ENCODE data around the gene PNMA8C.
"Not testable (repeated sequence)": the region's sequence is repeated elsewhere in the genome, so short reads cannot be mapped to it uniquely, and the experiment has no call there.

PNMA8C gene

DNA sequence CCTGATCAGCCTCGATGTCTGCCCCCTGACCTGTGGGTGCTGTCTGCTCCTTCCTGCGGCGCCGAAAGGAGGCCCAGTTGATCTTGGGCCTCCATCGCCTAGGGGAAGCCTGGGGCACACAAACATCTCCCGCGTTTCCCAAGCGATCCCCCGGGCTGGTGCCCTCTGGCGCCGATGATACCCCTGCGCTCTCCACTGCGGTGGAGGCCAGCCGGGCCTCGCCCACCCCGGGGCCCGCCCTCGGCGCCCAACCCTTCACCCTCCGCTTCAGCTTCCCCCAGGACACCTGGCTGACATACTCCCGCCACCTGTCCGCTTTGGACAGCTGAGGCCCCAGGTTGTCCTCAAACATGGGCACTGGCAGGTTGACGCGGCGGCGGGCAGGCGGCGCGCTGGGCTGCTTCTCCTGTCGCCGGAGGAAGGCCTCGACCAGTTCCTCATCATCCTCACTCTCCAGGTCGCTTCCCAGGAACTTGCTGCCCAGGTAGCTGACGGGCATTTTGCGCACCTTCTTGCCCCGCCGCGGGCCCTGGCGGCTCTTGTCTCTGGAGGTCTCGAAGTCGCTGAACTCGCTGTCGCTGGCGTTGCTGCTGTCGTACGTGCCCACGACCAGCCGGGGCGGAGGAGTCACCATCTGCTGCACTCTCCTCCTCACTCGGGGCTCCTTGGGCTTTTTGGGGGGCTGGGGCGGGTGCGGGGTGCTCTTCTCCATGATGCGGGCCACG is 16.6 kb downstream of the PNMA8C start:
- no peak for DNase-seq

DNA sequence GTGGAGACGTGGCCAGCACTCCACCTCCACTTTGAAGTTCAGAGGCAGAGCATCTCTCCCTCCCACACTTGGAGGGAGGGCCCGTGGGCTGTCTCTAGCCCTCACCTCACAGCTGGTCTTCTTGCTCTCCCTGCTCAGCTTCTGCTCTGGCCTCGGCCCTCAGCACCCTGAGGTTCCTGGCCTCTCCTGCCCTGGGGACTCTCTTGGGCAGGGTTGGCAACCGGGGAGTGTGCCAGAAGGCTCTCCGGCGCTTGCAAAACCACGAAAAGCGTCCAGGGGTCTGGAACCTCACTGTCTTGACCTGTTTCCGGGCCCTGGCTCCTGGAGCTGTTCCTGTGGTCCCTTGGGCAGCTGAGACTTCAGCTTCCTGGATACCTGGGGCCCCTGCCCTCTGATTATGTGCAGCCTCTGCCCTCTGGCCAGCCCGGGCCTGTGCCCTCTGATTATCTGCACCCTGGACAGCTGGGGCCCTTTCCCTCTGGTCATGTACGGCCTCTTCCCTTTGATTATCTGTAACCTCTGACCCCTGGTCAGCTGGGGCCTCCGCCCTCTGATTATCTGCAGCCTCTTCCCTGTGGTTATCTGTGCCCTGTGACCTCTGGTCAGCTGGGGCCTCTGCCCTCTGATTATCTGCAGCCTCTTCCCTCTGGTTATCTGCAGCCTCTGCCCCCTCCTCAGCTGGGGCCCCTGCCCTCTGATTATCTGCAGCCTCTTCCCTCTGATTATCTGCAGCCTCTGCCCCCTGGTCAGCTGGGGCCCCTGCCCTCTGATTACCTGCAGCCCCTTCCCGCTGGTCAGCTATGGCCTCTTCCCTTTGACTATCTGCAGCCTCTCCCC is 17.4 kb downstream of the PNMA8C start:
- no peak for DNase-seq

GRCh38 chr19:46410205-46411087 is 18.3 kb downstream of the PNMA8C start:
- DNase-seq = no peak

- no peak for DNase-seq
Observed at GRCh38 chr19:46409191-46409590, 19.5 kb downstream of the PNMA8C start.

DNA sequence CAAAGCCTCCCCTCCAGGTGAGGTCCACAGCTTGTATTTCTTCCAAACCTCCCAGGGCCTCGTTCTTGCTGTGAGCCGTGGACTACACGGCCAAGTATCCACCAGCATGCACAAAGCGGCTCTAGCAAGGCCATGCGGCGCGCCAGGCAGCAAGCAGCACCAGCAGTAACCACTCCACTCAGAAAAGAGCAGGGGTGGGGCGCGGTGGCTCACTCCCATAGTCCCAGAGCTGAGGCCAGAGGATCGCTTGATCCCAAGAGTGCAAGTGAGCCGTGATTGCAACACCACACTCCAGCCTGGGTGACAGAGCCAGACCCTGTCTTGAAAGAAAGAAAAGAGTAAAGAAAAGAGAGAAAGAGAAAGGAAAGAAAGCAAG is 20.1 kb downstream of the PNMA8C start:
- peak in 35 of 51 donors; percentile 5 to 78 (median 46) for DNase-seq

DNA sequence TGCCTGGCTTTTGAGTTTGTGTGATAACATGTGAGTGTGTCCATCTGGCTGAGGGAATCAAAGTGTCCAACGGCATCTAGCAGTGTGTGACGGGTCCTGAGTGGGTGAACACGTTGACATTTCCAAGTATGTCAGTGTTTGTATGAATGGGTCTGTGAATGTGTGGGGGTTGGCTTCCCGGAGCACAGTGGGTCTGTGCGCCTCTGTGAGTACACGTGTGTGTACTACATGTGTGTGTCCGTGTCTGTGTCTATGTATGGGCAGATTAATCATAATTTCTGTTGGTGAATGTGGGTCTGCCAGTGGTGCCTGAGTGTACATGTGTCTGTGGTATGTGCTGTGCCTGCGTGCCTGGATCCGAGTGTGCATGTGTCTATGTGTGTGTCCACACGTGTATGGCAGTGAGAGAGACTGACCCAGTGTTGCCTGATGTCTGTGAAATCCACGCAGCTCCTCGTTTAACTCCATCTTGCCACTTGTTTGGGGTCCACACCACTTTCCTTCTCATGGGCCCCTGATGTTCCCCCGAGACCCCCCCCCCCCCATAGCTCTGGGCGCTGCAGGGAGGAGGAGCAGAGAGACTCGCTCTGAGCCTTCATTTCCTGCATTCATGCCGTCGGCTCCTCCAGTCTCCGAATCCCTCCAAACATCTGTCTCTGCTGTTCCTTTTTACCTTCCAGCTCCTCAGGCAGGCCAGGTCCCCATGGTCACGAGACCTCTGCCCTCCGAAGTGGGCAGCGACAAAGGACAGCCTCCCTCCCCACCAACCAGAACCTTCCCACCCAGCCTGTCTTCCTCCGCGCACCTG is 20.7 kb downstream of the PNMA8C start:
- DNase-seq = no peak

- no peak for DNase-seq
Observed at GRCh38 chr19:46406976-46407375, 21.8 kb downstream of the PNMA8C start.

- DNase-seq = no peak
Observed at GRCh38 chr19:46404753-46405468, 23.8 kb downstream of the PNMA8C start.

DNA sequence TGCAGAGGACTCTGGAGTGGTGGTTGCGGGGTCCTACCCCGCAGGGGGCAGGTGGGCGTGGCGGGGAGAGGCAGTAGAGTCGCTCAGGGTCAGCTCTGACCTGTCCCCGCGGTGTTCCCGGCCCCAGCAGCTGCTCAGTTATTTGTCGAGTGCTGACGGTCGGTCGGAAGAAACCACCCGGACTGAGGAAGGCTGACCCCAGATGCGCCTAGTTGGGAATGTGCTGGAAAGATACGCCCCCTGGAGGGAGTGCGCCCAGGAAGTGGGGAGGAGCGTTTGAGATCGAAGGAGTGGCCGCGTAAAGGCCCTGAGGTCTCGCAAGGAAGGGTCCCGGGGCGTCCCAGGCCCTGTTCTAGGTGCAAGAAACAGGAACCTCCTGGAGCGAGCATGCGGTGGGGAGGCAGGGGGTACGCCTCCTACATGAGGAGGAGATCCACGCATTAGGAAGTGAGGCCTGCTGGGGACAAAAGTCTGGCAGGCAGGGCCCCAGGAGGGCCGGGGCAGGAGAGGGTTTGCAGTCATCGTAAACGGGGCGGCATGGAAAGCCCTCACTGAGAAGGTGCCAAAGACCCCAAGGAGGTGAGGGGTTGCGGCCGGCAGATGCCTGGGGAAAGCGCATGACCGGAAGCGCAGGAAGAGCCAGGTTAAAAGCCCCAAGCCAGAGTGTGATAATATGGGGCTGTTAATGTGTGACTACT is 24.5 kb downstream of the PNMA8C start:
- DNase-seq = peak in 16 of 51 donors; percentile 8 to 66 (median 35)

DNA sequence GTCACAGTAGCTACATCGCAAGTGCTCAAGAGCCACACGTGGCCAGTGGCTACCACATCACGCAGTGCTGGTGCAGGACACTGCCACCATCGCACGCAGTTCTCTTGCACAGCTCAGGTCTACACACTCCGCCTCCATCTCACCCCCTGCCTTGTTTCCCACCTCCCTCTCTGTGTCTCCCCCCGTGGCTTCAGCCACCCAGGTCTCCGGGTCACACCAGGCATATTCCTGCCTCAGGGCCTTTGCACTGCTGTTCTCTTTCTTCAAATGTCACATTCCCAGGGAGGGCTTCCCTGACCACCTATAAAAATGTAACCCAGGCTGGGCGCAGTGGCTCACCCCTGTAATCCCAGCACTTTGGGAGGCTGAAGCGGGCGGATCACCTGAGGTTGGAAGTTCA is 26.0 kb downstream of the PNMA8C start:
- DNase-seq = no peak

DNA sequence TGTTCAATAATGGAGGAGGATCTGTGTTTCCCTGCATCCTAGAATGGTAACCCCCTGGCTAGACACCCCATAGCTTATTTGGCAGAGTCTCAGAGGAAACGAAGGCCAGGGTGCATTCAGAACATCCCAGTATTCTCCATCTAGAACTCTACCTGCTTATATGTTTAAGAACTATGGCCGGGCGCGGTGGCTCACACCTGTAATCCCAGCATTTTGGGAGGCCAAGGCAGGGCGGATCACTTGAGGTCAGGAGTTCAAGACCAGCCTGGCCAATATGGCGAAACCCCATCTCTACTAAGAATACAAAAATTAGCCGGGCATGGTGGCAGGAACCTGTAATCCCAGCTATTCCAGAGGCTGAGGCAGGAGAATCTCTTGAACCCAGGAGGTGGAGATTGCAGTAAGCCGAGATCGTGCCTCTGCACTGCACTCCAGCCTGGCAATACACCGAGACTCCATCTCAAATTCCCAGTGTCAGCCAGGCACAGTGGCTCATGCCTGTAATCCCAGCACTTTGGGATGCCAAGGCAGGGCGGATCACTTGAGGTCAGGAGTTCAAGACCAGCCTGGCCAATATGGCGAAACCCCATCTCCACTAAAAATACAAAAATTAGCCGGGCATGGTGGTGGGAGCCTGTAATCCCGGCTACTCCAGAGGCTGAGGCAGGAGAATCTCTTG is 30.8 kb downstream of the PNMA8C start:
- not testable (repeated sequence) for DNase-seq

DNA sequence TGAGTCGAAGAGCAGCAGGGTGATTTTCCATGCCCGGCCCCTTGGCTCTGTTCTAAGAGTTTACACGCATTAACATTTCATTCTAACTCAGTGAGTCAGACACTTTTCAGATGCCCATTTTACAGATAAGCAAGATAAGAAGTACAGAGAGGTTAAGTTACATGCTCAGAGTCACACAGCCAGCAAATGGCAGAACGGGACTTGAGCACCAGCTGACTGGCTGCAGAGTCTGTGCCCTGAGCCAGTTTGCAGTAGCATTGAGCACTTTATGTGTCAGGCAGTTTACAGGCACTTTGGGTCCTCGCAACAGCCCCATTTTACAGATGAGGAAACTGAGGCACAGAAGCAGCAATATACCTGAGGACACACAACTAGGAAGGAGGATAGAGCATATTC is 34.3 kb downstream of the PNMA8C start:
- no peak for DNase-seq

DNA sequence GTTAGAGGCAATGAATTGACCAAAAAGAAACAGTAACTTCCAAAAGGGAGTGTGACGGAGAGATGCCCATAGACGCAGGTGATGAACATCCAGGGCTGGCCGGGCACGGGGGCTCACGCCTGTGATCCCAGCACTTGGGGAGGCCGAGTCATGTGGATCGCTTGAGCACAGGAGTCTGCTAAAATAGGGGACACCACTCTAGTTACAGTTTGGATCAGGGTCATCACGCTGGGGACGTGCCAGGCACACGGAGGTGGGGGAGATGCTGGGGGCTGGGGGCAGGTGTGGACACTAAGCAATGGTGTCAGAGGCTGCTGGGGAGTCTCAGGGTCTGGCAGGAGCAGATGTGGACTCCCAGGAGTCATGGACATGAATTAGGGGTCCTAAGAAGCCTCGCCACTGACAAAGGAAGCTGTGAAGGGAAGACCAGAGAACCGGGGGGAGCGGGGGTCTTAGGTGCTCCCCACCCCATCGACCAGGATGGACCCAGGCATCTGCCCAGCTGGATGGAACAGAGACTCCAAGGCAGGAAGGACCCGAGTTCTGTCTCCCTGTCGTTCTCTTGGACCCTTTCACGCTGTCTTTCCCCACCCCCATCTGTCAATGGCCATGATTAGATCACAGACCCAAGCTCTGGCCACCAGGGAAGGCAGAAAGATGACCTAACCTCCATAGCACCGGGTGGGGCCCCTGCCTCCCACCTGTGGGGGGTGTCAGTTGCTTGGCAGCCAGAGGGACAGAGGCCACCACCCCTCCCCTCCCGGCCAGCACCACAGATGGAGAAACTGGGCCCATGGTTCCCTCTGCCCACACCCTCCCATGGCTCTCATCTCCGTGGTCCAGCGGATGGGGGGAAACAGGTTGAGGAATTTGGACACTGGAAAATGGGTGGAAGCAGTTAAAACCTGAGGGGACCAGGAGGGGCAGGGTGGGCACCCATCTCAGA is 35.0 kb downstream of the PNMA8C start:
- no peak for DNase-seq

DNA sequence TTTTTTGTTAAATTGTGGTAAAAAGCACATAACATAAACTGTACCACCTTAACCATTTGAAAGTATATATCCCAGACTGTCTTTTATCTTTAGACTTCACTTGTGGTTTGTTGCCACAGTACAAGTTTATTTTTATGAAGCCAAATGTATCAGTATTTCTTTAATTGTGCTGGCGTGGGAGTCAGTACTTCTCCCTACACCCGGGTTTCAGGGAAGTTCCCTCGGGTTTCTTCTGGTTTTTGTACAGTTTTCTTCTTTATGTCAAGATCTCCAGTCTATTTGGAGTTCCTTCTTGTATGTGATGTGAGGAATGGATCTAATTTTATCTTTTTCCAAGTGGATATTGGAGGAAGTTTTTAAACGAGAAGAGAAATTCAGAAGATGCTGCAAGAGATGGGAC is 35.9 kb downstream of the PNMA8C start:
- no peak for DNase-seq

GRCh38 chr19:46392252-46392801 is 36.4 kb downstream of the PNMA8C start:
- DNase-seq = peak in 8 of 51 donors; percentile 9 to 44 (median 22)

DNA sequence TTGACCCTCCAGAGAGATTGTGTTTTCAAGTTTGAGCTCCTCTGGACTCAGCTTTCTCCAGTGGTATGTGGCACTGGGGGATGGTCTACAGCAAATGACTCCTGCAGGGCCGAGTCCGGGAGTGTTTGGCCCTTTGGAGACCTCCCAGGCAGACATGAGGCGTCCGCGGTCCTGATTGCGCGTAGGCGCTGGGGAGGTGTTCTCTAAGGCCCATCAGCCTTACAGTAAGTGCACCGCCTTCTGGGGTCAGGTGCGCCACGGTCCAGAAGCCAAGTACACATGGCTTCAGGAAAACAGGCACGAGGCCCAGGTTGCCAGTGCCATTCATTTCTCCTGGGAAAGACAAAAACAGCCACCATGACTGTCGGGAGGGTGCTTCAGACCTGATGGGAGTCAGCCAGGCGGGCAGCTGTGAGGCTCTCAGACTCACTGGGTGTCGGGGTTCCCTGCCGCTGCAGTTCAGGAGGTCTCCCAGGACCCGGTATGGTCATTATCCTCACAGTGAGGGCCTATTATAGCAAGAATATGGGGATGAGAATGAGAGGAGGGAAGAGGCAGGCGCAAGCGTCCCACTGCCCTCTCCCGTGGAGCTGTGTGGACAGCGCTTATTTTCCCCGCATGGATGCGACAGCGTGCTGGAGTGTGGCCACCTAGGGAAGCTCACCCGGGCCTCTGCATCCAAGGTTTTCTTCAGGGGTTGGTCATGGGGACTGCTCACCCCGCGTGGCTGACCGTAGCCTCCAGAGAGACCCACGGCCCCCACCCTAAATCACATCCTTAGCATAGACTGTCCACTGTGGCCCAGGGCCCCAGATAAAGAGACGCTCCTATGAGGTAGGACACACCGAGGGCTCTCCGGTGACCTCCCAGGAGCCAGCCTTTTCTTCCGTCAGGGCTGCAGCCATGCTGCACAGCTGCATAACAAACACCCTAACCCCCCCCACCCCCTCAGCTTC is 37.2 kb downstream of the PNMA8C start:
- no peak for DNase-seq

All from hypothalamus (tissue), 51 donors.